A549 (cell line): Measurements from ENCODE around the gene C2CD5.

ENCODE experiments used
- CBX2 ChIP-seq: fragments of 200-600 bp; sonication (generic); IDR thresholded peaks from 2 replicates; pipeline ENCODE4 v1.6.1; 2016; ENCODE audit warnings: low read depth, mild to moderate bottlenecking, borderline replicate concordance
- CTCF ChIP-seq: fragments of >200 bp; sonication (Bioruptor Twin); formaldehyde crosslinking; IDR thresholded peaks from 3 replicates; pipeline ENCODE4 v1.5.1; 2016
- EP300 ChIP-seq, 2 experiments: fragments of >200 bp; sonication (Bioruptor Twin); formaldehyde crosslinking; IDR thresholded peaks; 2 replicates in 1 of 2; 3 replicates in 1 of 2; pipeline ENCODE4 v1.6.1; 2016 to 2017
- HDAC2 ChIP-seq: fragments of 200-600 bp; sonication (generic); IDR thresholded peaks from 2 replicates; pipeline ENCODE4 v1.6.1; 2016
- NPAS2 ChIP-seq: fragments of 250-450 bp; sonication (Bioruptor Pico); IDR thresholded peaks from 2 replicates; pipeline ENCODE4 v1.8.0; 2022; ENCODE audit warnings: mild to moderate bottlenecking, moderate library complexity, borderline replicate concordance
- PHF8 ChIP-seq: fragments of 200-600 bp; sonication (generic); IDR thresholded peaks from 2 replicates; pipeline ENCODE4 v1.6.1; 2016; ENCODE audit warnings: low read depth, mild to moderate bottlenecking, antibody characterized with exemption, moderate library complexity, borderline replicate concordance
- RAD21 ChIP-seq, 2 experiments: fragments of >200 bp in 1 of 2; sonication (Bioruptor Twin) in 1 of 2; formaldehyde crosslinking in 1 of 2; IDR thresholded peaks in 1 of 2; conservative IDR thresholded peaks in 1 of 2; 2 replicates in 1 of 2; 3 replicates in 1 of 2; pipeline ENCODE4 v1.6.1; 2012 to 2018; ENCODE audit warnings: inconsistent platforms in 1 of 2
- RCOR1 ChIP-seq: fragments of 150-350 bp; IDR thresholded peaks from 2 replicates; pipeline ENCODE4 v1.6.1; 2014; ENCODE audit warnings: antibody characterized with exemption, low read length, low read depth
- RFX5 ChIP-seq: fragments of 450-650 bp; IDR thresholded peaks from 2 replicates; pipeline ENCODE4 v1.7.1; 2014; ENCODE audit warnings: antibody characterized with exemption, mild to moderate bottlenecking, moderate library complexity
- SMC3 ChIP-seq: fragments of >200 bp; sonication (Bioruptor Twin); formaldehyde crosslinking; IDR thresholded peaks from 3 replicates; pipeline ENCODE4 v1.6.1; 2018; ENCODE audit warnings: inconsistent platforms
- TF ChIP-seq, protein P1 (sequence below): IDR thresholded peaks from 2 replicates; pipeline ENCODE4 v1.6.1; 2012

DNA sequence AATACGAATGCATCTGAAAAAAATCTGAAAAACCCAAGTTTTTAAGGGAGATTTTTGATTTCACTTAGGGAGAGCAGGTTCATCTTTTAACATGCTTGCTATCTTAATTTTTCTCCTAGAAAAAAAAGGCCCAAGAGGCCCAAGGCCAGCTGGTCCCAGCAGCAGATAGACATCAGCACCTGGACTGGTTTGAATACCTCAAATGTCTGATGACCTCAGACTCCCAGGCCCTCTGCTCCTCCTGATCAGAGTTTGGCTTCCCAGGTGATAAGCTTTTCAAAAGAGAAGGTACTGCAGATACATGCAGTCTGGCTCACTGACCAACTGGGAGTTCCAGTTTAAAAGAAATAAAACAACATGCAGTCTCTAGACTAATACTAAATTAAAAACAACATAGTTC, 82.6 kb downstream of the C2CD5 start:
- TF ChIP-seq HDAC2, result no peak
- no peak for TF ChIP-seq CTCF
- no peak for TF ChIP-seq RCOR1
- no peak for TF ChIP-seq CBX2
- no peak for TF ChIP-seq RFX5
- no peak for TF ChIP-seq PHF8
- no peak for TF ChIP-seq SMC3
- TF ChIP-seq RAD21 (conservative IDR thresholded peaks at IDR 0.05 in 1 of 2, IDR thresholded peaks at IDR 0.05 in 1 of 2), result no peak
- no peak for TF ChIP-seq NPAS2
- TF ChIP-seq, protein P1, sequence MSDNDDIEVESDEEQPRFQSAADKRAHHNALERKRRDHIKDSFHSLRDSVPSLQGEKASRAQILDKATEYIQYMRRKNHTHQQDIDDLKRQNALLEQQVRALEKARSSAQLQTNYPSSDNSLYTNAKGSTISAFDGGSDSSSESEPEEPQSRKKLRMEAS, result no peak
- no peak for TF ChIP-seq EP300 (IDR thresholded peaks at IDR 0.05)
